GM15510 (cell line): Measurements from ENCODE around the gene DOCK6.

Experiments
- POLR2A ChIP-seq: IDR thresholded peaks from 3 replicates; pipeline ENCODE4 v1.6.1; 2011; ENCODE audit warnings: borderline replicate concordance; ENCODE audit not compliant: insufficient read length; ENCODE audit errors: extremely low read depth

The DOCK6 gene

GRCh38 chr19:11202488-11203193, 59.7 kb downstream of the DOCK6 start:
- TF ChIP-seq POLR2A = no peak

GRCh38 chr19:11201791-11202190, 60.5 kb downstream of the DOCK6 start:
- no peak for TF ChIP-seq POLR2A

DNA sequence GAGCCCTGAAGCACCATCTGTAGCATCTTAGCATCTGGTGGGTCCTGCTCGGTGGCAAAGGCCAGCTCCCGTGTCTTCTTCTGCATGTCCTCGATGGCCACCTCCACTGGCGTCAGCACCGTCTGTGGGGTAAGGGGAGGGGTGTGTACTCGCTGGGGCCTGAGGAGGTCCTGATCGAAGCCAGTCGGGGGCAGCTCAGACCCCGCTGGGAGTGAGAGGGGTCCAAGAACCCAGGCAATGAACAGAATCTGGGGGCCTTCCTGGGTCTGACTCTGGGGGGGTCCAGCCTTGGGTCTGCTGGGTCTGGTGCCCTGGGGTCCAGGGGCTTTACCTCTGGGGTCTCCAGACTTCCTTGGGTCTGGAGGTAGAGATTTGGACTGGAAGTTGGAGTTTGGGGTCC, 61.4 kb downstream of the DOCK6 start:
- TF ChIP-seq POLR2A = no peak

DNA sequence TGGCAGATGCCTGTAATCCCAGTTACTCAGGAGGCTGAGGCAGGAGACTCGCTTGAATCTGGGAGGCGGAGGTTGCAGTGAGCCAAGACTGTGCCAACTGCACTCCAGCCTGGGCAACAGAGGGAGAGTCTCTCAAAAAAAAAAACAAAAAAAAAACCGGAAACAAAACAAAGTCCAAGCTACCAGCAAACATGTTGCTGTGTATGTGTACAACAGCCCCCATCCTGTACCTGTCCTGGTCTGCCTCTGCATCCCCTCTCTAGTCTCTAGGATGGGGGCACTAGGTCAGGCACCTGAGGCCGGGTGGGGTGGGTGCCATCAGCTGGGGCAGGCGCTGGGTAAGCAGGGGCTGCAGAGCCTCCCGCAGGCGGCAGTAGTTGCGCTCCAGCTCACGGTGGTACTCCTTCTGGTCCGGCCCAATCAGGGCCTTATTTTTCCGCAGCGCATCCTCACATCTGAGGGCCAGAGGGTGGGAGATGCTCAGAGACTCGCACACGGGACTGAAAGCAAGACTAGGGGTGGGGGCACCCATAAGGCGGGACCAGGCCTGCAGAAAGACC, 62.2 kb downstream of the DOCK6 start:
- no peak for TF ChIP-seq POLR2A

GRCh38 chr19:11199517-11199916, 62.8 kb downstream of the DOCK6 start:
- TF ChIP-seq POLR2A = no peak

GRCh38 chr19:11198769-11199424, 63.4 kb downstream of the DOCK6 start:
- TF ChIP-seq POLR2A = no peak

DNA sequence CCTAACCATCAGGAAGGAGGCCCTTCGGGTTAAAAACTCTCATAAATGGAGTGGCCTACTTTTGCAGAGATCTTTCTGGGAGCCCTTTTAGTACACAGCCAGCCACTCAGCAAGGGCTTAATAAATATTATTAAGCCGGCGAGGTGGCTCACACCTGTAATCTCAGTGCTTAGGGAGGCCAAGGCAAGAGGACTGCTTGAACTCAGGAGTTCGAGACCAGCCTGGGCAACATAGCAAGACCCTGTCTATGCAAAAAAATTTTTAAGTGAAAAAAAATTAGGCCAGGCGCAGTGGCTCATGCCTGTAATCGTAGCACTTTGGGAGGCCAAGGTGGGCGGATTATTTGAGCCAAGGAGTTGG, 64.2 kb downstream of the DOCK6 start:
- TF ChIP-seq POLR2A = no peak

DNA sequence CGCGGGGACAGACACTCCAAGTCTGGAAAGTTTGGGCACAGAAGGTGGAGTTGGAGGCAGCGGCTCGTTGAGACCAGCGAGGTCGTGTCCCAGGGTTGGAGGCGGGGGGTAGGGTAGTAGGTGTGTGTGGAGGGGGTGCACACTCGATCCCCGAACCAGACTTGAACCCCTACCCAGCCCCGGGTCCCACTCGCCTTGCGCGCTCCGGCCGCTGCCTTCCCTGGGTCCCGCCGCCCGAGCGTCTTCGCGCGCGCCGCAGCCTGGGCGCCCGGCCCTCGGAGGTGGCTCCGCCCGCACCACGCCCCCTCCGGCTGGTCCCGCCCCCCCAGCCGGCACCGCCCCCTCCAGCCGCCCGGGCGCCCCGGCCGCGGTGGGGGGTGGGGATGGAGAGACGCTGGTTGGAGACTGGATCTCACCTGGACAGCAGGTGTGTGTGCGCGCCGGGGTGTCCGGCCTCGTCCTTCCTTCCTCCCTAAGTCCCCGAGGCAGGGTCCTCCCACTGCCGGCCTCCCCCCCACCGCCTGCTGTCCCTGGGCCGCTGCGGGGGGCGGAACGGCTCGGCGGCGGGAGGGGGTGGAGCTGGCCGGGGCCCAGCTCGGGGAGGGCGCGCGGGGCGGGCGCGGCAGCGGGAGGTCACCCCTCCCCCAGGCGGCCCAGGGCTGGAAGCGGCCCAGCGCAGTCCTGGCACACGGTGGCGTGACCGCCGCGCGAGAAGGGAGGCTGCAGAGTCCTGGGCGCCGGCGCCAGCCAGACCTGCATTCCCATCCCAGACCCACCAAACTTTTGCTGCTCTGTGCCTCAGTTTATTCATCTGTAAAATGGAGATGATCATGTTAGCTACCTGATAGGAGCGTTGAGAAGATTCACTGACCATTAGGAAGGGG, 64.8 kb downstream of the DOCK6 start, which contains the start of gene KANK2:
TSS of gene KANK2 (minus strand) at position 255 of the 884 bp plus-strand sequence. CDS start 3,034 bp downstream, outside the sequence.
- peak; percentile 55 for TF ChIP-seq POLR2A

GRCh38 chr19:11196406-11197287, 65.7 kb downstream of the DOCK6 start:
- no peak for TF ChIP-seq POLR2A

DNA sequence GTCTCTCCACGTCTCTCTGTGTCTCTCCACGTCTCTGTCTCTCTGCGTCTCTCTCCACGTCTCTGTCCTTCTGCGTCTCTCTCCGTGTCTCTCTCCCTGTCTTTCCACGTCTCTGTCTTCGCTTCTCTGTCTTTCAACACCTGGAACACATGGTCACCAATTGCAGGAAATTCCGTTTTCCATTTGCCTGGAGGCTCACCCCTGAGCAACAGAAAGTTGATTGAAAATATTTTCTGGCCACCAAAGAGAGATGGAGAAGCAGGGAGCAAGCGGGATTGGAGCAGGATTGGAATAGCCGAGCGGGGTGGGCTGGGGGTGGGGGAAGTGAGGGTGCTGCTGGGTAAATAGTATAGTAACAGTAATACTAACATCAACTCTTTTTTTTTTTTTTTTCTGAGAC, 66.6 kb downstream of the DOCK6 start:
- TF ChIP-seq POLR2A = no peak

DNA sequence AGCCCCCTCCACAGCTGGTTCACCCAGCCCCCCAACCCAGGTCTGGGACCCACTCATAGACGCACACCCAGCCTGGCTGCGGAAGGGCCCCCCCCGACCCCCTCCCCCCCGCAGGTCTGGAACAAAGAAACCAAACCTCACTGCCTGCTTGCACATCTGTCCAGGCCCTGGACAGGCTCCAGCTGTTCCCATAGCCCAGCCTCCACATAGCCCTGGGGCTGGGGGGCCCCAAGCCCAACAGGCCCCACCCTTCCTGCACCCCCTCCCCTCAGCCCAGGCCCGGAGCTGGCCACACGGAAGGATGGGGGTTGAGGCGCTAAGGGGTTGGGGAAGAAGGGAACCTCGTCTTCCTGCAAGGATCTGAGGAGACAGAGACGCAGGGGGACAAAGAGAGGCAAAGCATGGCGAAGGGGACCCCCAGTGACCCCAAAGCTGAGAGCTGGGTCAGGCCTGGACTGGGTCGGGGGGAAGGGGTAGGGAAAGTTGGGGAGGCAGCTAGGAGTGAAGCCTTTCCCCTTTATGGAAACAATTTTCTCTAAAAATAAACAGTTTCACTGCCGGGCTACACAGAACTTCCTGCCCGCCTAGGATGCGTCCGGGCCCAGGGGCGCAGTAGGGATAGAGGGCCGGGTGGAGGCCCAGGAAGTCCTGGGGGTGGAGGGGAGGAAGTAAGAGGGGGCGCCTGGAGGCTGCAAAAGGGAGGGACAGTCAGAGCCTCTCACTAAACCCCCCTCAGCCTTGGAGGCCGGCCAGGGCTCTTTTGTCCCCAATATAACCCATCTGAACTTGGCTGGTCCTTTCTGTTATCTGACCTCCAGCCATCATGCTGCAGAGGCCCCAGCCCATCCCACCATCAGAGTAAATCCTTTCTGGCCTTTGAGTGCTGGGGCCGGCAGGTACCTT, 67.4 kb downstream of the DOCK6 start:
- TF ChIP-seq POLR2A = no peak

- TF ChIP-seq POLR2A = no peak
Measured at GRCh38 chr19:11194173-11194572, 68.2 kb downstream of the DOCK6 start.
